Hematopoietic multipotent progenitor cell (in vitro differentiated cells): ENCODE measurements around the gene PTGR2. TPM values are rescaled to one million over a fixed set of nuclear protein-coding genes. Genes with fewer than 3 reads are reported as not detected.

Experiments
- small RNA-seq: library from RNA; depleted of rRNA; stranded (forward); fragments of <200 nt; gene quantifications from one replicate; pipeline ENCODE3, GENCODE V24; 2012
- total RNA-seq: library from RNA; depleted of rRNA; stranded (reverse); fragments of >200 nt; gene quantifications from one replicate; pipeline ENCODE4 v1.2.3, GENCODE V29; 2012

Gene PTGR2
- total RNA-seq, 1 donor = 1.9 TPM

Small RNAs within 50 kb of the gene (small RNA-seq; reads per million reads assigned to genes)
- not detected for gene AC005520.4
- gene RF00019 = not detected

Other genes starting within 250 kb of the PTGR2 start
- gene ACOT6, start 239.3 kb upstream of the PTGR2 start, total RNA-seq = not detected
- gene DNAL1, start 206.8 kb upstream of the PTGR2 start, total RNA-seq = 2.4 TPM
- 11.6 TPM for gene PNMA1, start 137.4 kb upstream of the PTGR2 start, total RNA-seq
- 43.6 TPM for gene ZNF410, start 35.0 kb downstream of the PTGR2 start, total RNA-seq
- 2.7 TPM for gene FAM161B, start 98.3 kb downstream of the PTGR2 start, total RNA-seq
- gene COQ6, start 98.5 kb downstream of the PTGR2 start, total RNA-seq = 22.4 TPM
- 7.3 TPM for gene ENTPD5, start 167.5 kb downstream of the PTGR2 start, total RNA-seq
- 1.6 TPM for gene BBOF1, start 167.5 kb downstream of the PTGR2 start, total RNA-seq
- 20.5 TPM for gene ALDH6A1, start 232.6 kb downstream of the PTGR2 start, total RNA-seq
- gene LIN52, start 233.1 kb downstream of the PTGR2 start, total RNA-seq = 4.0 TPM